ENCODE results near the gene RPTOR.

DNA sequence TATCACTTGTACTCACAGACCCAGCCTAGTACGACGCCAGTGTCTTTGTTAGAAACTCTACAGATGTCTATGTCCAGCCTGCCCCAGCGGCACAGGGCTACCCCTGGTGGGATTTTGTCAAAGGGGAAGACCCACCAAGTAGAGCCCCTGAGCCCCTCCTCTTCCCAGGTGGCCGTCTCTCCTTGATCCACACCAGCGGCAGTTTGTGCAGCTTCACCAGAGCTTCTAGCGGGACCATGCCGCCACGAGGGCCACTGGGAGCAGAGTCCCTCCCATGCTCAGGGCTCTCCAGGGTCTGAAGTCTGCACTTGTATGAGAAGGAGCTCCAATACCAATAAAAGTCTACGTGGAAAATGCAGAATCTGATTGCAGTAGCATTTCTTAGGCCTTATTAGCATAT lies 157.1 kb downstream of the RPTOR start:
- TF ChIP-seq POLR2A (IDR thresholded peaks at IDR 0.05; ENCODE audit: low read length) (no peak), GATA1 (IDR thresholded peaks at IDR 0.05; ENCODE audit: low read depth, low read length) (no peak)

Measured in erythroblast (primary cell).